ENCODE measurements around the gene RAB35. TPM values are rescaled to one million over a fixed set of nuclear protein-coding genes. Genes with fewer than 3 reads are reported as not detected.

Gene RAB35
- total and polyA plus RNA-seq, 9 of the 15 experiments (the other 6 are each of a cell fraction or from before 2014, with no cell fraction given) = 0.65 to 76.3 (median 38.9) TPM

DNA sequence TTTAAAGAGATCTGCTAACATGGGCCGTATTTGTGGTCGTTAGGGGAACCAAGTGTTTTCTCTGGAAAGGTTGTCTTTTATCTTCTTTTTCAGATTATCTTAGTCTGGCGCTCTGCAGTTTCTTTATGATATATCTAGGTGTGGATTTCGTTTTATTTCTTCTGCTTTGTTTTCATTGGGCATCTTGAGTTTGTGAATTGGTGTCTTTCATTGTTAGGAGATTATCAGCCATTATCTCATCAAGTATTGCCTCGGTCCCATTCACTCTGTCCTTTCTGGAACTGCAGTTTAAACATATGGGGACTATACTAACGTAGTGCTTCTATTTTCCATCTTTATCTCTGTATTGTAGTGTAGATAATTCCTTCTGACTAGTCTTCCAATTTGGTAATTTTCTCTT is 67.1 kb downstream of the RAB35 start:
- no peak for DNase-seq (ENCODE audit: extremely low read depth in 1 of 4, low spot score in 3 of 4)
- no TSS peak for BruUV-seq (replicated peaks)
- H3K36me3 ChIP-seq (ENCODE audit: control insufficient read depth, insufficient read depth, low read length) = no peaks in the 10 kb centered on the region
- no peak overlapping the region for H3K9ac ChIP-seq (ENCODE audit: insufficient read depth in 1 of 2, low read depth in 2 of 2, low read length in 2 of 2)
- H3K27ac ChIP-seq (ENCODE audit: extremely low read depth, low read depth, low read length) = no peak overlapping the region
- POLR2A ChIA-PET = interaction anchor here (0.6 kb wide), 1 partner anchor 133 kb away, joined by 3 read pairs; no protein-coding TSS in a partner anchor
- H3K9me3 ChIP-seq (replicated peaks; ENCODE audit: control insufficient read depth, insufficient read depth, low read depth, low read length) = no peaks in the 10 kb centered on the region; the same call in 1 of the 2 replicates
- 0% methylated on average over 6 of the region's 6 CpGs for WGBS (ENCODE audit: insufficient coverage, low coverage, missing lambda C conversion rate)
- H3K27me3 ChIP-seq (ENCODE audit: control insufficient read depth in 2 of 2, insufficient read depth in 2 of 2, low read length in 2 of 2) = peaks cover 6 to 20% of the 10 kb centered on the region in 2 experiments; a peak in 3 of 5 replicates
- FAIRE-seq = no peak
- CTCF ChIA-PET (ENCODE audit: low intra/inter-chr PET ratio) = no interaction called here
- ATAC-seq = no peak
- no peaks in the 10 kb centered on the region for H3K4me1 ChIP-seq (replicated peaks in 1 of 2; ENCODE audit: control insufficient read depth in 2 of 2, insufficient read depth in 2 of 2, low read length in 2 of 2)
- no peak overlapping the region for H3K4me3 ChIP-seq
- intact Hi-C loops (cut with micrococcal nuclease) (no loop called here), in situ Hi-C loops (cut with MboI) (no loop called here)
- no peak overlapping the region for H2AFZ ChIP-seq (ENCODE audit: low read depth, low read length)
- H3K9me1 ChIP-seq (ENCODE audit: control insufficient read depth, insufficient read depth, low read length) = no peaks in the 10 kb centered on the region
- TF ChIP-seq, protein P1, sequence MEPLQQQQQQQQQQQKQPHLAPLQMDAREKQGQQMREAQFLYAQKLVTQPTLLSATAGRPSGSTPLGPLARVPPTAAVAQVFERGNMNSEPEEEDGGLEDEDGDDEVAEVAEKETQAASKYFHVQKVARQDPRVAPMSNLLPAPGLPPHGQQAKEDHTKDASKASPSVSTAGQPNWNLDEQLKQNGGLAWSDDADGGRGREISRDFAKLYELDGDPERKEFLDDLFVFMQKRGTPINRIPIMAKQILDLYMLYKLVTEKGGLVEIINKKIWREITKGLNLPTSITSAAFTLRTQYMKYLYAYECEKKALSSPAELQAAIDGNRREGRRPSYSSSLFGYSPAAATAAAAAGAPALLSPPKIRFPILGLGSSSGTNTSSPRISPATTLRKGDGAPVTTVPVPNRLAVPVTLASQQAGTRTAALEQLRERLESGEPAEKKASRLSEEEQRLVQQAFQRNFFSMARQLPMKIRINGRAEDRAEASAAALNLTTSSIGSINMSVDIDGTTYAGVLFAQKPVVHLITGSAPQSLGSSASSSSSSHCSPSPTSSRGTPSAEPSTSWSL (CRISPR knock-in tag; IDR thresholded peaks at IDR 0.05; ENCODE audit: borderline replicate concordance) = no peak
- TF ChIP-seq STAT5A (IDR thresholded peaks at IDR 0.05; ENCODE audit: borderline replicate concordance, low read length) = no peak
- no peak for TF ChIP-seq LARP7 (IDR thresholded peaks at IDR 0.05)
- no peak for TF ChIP-seq KAT7 (CRISPR knock-in tag; IDR thresholded peaks at IDR 0.05; ENCODE audit: borderline replicate concordance)
- TF ChIP-seq SMAD1 (IDR thresholded peaks at IDR 0.05; ENCODE audit: low read depth, low read length, partially characterized antibody) = no peak
- TF ChIP-seq POLR2AphosphoS5 (IDR thresholded peaks at IDR 0.05; ENCODE audit: control insufficient read depth, insufficient read depth, low read depth, low read length) = no peak
- no peak for TF ChIP-seq ZBTB7A (IDR thresholded peaks at IDR 0.05; ENCODE audit: borderline replicate concordance, control insufficient read depth, low read depth, low read length)
- no peak for TF ChIP-seq ELF4 (CRISPR knock-in tag; IDR thresholded peaks at IDR 0.05)
- TF ChIP-seq SMC3 (conservative IDR thresholded peaks at IDR 0.05; ENCODE audit: insufficient read depth, low read depth, low read length) = no peak
- TF ChIP-seq LCOR (CRISPR knock-in tag; IDR thresholded peaks at IDR 0.05) = no peak
- no peak for TF ChIP-seq TAF15 (IDR thresholded peaks at IDR 0.05; ENCODE audit: low read depth, low read length)
- TF ChIP-seq ZNF707 (CRISPR knock-in tag; conservative IDR thresholded peaks at IDR 0.05) = no peak
- no peak for TF ChIP-seq SRF (CRISPR knock-in tag; IDR thresholded peaks at IDR 0.05)
- TF ChIP-seq CC2D1A (IDR thresholded peaks at IDR 0.05) = no peak
- no peaks in the 10 kb centered on the region for H3K79me2 ChIP-seq (ENCODE audit: control insufficient read depth, insufficient read depth, low read length)
- H4K20me1 ChIP-seq (replicated peaks; ENCODE audit: control insufficient read depth, insufficient read depth, low read length) = no peaks in the 10 kb centered on the region
- no peak overlapping the region for H3K4me2 ChIP-seq (ENCODE audit: insufficient read depth, low read length)
